IPS-15b (cell line): ENCODE measurements around the gene NEK6.

Experiments
- H3K27me3 ChIP-seq: one replicate; pipeline ENCODE4 v1.6.1; 2013; ENCODE audit warnings: low read length; ENCODE audit not compliant: control insufficient read depth, insufficient read depth
- H3K36me3 ChIP-seq: one replicate; pipeline ENCODE4 v1.6.1; 2013; ENCODE audit warnings: low read length; ENCODE audit not compliant: control insufficient read depth, insufficient read depth
- H3K4me1 ChIP-seq: one replicate; pipeline ENCODE4 v1.6.1; 2013; ENCODE audit warnings: mild to moderate bottlenecking, low read length; ENCODE audit not compliant: control insufficient read depth, insufficient read depth
- H3K4me3 ChIP-seq: one replicate; pipeline ENCODE4 v1.5.1; 2013; ENCODE audit warnings: low read depth, low read length
- H3K9ac ChIP-seq: one replicate; pipeline ENCODE4 v1.6.1; 2013; ENCODE audit warnings: low read depth, mild to moderate bottlenecking, low read length
- H3K9me3 ChIP-seq: one replicate; pipeline ENCODE4 v1.6.1; 2013; ENCODE audit warnings: mild to moderate bottlenecking, low read length; ENCODE audit not compliant: control insufficient read depth, insufficient read depth

NEK6 gene

DNA sequence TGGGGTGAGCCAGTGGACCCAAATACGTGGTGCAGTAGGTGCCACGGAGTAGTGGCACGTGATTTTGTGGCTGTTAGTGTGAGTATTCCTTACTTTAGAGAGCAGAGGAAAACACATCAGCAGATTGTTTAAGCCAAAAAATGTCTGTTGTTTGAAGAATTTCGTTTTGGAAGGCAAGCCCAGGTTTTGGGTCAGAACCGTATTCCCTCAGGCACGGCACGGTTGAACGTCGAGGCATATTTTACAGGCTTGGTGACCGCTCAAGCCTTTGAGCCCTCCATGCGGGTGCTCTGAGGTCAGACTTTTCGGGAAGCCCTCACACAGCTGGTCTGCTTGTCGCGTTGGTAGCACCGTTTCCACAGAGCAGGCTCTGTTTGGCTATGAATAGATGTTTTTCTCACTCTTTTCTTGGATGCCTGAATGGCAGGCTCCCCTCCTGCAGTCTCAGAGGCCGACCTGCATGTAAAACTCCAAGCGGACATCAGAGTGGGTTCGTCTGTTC is 27.2 kb downstream of the NEK6 start:
- Histone ChIP-seq H3K27me3 (no peaks in the 10 kb centered on the region), H3K4me3 (no peak overlapping the region), H3K4me1 (peaks cover 4% of the 10 kb centered on the region), H3K9ac (no peak overlapping the region), H3K36me3 (no peaks in the 10 kb centered on the region), H3K9me3 (no peaks in the 10 kb centered on the region)

DNA sequence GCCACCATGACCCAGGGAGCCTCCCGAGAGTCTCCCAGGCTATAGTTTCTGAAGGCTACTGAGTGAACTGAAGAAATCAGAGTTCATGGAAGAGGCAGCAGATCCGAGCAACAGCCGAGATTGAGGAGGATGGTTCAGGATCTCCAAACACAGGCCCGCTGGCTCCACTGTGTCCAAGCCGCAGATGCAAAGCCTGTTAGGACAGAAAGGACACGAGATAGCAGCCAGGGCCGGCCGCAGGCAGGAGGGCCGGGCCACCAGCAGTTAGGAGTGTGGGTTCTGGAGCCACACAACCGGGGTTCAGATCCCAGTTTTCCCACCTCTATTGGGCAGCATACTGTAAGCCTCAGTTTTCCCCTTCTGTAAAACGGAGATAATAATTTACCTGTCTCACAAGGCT is 27.7 kb downstream of the NEK6 start:
- Histone ChIP-seq H3K27me3 (no peaks in the 10 kb centered on the region), H3K9me3 (no peaks in the 10 kb centered on the region), H3K4me1 (peaks cover 4% of the 10 kb centered on the region), H3K9ac (no peak overlapping the region), H3K4me3 (no peak overlapping the region), H3K36me3 (no peaks in the 10 kb centered on the region)

DNA sequence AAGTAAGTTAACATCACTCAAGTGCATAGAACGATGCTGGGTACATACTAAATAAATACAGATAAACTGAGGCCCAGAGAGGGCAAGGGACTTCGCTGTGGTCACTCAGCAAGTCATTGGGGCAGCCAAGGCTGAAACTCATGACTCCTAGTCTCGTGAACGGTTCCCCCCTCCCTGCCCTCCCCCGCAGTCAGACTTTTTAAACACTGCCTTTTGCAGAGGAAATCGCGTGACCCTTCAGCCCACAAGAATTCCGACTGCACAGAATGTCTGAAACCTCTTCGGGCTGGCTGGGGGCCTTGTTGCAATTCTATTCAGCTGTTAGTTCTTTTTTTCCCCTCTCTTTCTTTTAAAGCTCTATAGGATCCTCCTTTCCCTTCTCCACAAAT is 28.1 kb downstream of the NEK6 start:
- peaks cover 4% of the 10 kb centered on the region for H3K4me1 ChIP-seq
- H3K4me3 ChIP-seq: no peak overlapping the region
- no peak overlapping the region for H3K9ac ChIP-seq
- no peaks in the 10 kb centered on the region for H3K36me3 ChIP-seq
- no peaks in the 10 kb centered on the region for H3K27me3 ChIP-seq
- H3K9me3 ChIP-seq: no peaks in the 10 kb centered on the region

DNA sequence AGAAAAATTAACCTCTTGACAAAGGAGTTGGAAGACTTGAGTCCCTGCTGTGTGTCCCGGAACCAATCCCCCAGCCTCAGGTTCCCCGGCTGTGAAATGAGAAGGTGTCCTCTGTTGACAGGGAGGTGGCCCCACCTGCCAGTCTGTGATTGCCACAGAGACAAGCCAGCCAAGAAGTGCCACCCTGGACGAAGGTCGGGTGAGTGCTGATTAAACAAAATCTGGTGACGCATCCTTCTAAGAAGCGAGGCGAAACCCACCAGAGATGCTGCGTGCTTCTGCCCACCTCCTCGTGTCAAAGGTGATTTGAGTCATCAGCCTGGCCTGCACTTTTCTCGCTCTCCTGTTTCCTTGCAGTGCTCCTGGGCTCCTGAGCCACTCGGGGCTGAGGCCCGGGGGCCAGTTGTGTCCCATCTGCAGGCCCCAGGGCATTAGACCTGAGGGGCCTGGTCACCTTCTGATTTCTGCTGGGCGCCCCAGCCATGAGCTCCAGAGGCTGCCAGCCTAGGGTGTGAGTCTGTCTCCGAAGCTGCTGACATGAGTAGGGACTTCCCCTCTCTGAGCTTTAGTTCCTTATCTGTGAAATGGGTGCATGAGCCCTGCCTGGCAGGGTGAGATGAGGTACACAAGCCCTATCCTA is 28.7 kb downstream of the NEK6 start:
- Histone ChIP-seq H3K4me1 (peaks cover 4% of the 10 kb centered on the region), H3K9ac (no peak overlapping the region), H3K4me3 (no peak overlapping the region)

DNA sequence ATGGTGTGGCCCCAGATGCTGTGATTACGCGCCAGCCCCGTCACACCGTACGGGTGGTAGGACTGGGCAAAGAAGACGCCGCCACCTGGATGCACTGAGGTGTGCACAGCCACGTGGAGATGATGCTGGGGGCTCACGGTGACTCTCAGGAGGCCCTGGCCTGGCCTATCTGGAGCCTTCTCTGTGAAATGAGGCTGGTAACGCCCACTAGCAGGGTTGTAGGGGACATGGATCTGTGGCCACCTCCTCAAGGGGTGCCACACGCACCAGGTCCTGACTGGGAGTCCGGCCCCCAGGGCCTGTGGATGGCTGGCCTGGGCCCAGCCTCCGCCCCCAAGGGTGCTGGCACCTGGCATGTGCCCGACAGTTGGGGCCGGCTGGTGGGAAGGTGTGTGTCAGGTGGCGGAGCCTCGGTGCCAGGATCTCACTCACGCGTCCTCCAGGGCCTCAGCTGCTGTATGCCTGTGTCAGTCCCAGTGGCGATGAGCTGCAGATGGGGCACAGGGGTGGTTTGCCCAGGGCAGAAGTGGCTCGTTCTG is 32.4 kb downstream of the NEK6 start:
- no peak overlapping the region for H3K9ac ChIP-seq
- no peak overlapping the region for H3K4me3 ChIP-seq
- no peaks in the 10 kb centered on the region for H3K36me3 ChIP-seq
- H3K27me3 ChIP-seq: no peaks in the 10 kb centered on the region
- no peaks in the 10 kb centered on the region for H3K9me3 ChIP-seq
- peaks cover 4% of the 10 kb centered on the region for H3K4me1 ChIP-seq

More for the DNA sequence above, 28.7 kb downstream of the NEK6 start:
- Histone ChIP-seq H3K9me3 (no peaks in the 10 kb centered on the region), H3K27me3 (no peaks in the 10 kb centered on the region), H3K36me3 (no peaks in the 10 kb centered on the region)

DNA sequence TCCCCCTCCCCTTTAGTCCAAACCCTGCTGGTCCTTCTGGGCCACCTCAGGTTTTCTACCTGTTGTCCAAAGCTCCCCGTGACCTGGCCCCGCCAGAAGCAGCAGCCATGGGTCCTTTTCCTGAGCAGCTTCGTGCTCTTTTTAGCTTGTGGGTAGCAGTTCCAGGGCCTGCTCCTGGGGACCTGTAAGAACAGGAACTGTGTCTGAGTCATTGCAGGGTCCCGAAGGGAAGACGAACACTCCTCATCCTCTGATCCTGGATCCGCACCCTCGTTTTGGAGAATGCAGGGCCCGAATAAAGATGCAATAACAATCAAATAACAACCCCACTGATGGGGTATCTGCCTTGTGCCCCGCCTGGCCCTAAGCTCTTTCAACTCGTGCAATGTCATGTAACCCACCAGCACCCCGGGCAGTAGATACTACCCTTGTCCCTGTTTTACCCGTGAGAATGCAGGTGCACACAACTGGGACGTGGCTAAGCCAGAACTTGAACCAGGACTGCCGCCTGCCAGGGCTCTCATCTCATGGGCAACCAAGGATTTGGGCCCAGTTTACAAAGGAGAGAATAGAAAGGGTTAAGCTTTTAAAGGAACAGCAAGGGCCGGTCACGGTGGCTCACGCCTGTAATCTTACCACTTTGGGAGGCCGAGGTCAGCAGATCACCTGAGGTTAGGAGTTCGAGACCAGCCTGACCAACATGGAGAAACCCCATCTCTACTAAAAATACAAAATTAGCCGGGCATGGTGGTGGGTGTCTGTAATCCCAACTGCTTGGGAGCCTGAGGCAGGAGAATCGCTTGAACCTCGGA is 33.2 kb downstream of the NEK6 start:
- Histone ChIP-seq H3K9ac (no peak overlapping the region), H3K9me3 (no peaks in the 10 kb centered on the region), H3K27me3 (no peaks in the 10 kb centered on the region), H3K4me3 (no peak overlapping the region), H3K36me3 (no peaks in the 10 kb centered on the region), H3K4me1 (peaks cover under 1% of the 10 kb centered on the region)

DNA sequence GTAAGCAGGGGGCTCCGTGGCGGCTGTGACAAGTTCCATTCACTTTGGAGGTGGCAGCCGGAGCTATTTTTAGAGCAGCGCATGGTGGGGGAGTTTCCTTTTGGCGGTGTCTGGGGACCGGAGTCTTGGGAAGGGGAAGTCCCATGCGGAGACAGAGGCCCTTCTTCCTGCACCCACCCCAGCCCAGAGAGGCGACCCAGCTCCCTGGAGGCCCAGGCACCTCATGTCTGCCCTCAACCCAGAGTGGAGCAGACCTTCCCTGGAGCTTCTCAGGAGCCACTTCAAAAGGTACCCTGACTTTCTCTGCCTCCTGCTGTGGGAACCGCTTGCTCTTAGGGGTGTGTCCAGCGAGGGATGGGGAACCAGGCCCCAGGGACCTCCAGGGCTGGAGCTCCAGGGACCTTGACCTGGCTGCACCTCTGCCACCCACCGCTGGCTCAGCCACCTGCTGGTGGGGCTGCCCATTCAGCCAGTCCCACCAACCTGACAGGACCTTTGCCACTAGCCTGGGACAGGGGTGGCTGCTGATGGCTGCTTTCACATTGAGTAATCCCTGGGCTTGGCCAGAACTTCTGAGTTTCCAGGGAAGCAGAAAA is 34.1 kb downstream of the NEK6 start:
- Histone ChIP-seq H3K4me3 (no peak overlapping the region), H3K4me1 (no peaks in the 10 kb centered on the region), H3K27me3 (no peaks in the 10 kb centered on the region), H3K9me3 (no peaks in the 10 kb centered on the region), H3K9ac (no peak overlapping the region), H3K36me3 (no peaks in the 10 kb centered on the region)

DNA sequence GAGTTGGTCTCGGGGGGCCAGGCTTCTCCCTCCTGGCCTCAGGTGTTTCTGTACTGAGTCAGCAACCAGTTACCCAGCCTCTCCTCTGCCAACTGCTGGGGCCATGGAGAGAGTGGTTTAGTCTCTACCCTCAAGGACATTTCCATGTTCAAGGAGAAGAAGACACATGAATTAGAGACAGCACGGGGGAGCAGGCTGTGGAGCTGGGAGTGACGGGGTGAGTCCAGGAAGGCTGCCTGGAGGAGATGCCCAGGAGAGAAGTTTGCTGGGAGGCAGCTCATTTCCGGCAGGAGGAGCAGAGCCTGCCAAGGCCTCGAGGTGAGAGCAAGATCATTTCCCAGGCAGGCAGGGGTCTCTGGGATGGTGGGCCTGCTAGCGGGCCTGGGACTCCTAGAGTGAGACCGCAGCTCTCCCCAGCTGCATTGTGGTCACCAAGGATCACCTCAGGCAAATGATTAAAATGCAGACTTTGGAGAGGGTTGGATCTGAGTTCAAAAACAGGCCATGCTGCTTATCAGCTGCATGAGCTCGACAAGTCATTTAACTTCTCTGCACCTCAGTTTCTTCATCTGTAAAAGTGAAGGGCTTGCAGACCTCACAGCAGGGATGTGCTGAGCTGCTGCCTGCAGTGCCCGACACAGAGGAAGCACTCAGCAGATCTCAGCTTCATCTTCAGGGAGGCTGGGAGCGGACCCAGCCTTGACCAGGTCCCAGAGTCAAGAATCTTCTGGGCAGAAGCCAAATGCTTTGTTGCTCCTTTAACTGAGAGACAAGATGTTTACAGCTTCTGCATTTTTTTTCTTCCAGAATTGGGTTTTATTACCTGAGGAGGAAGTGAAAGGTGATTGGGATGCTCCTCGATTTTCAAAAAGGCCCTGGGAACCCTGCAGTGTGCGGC is 35.2 kb downstream of the NEK6 start:
- no peak overlapping the region for H3K4me3 ChIP-seq
- H3K9me3 ChIP-seq: no peaks in the 10 kb centered on the region
- H3K36me3 ChIP-seq: no peaks in the 10 kb centered on the region
- H3K9ac ChIP-seq: no peak overlapping the region
- no peaks in the 10 kb centered on the region for H3K4me1 ChIP-seq
- no peaks in the 10 kb centered on the region for H3K27me3 ChIP-seq

DNA sequence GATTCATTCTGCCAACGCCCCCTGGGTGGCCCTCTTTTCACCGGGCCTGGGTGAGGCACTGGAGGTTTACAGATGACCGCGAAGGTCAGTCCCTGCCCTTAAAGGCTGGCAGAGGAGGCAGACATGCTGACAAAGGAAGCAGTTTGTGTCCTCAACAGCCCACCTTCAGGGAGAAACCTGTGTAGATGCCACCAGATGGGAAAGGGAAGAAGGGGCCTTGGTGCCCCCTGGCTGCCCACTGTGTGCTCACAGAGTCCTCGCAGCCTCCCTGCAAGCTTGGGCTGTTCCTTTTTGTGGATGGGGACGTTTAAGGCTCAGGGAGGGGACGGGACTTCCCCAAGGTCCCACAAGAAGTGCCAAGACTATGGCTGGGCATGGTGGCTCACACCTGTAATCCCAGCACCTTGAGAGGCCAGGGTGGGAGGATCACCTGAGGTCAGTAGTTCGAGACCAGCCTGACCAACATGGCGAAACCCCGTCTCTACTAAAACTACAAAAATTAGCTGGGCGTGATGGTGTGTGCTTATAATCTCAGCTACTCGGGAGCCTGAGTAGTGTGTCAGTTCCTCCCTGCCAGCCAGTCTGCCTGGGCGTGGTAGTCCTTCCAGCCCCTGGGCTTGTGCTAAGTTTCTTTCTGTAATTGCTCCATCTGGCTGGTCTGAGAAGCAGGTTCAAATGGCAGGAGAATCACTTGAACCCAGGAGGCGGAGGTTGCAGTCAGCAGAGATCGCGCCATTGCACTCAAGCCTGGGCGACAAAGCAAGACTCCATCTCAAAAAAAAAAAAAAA is 36.2 kb downstream of the NEK6 start:
- H3K4me3 ChIP-seq: no peak overlapping the region
- no peaks in the 10 kb centered on the region for H3K4me1 ChIP-seq
- H3K9me3 ChIP-seq: no peaks in the 10 kb centered on the region
- H3K36me3 ChIP-seq: no peaks in the 10 kb centered on the region
- no peak overlapping the region for H3K9ac ChIP-seq
- H3K27me3 ChIP-seq: no peaks in the 10 kb centered on the region

DNA sequence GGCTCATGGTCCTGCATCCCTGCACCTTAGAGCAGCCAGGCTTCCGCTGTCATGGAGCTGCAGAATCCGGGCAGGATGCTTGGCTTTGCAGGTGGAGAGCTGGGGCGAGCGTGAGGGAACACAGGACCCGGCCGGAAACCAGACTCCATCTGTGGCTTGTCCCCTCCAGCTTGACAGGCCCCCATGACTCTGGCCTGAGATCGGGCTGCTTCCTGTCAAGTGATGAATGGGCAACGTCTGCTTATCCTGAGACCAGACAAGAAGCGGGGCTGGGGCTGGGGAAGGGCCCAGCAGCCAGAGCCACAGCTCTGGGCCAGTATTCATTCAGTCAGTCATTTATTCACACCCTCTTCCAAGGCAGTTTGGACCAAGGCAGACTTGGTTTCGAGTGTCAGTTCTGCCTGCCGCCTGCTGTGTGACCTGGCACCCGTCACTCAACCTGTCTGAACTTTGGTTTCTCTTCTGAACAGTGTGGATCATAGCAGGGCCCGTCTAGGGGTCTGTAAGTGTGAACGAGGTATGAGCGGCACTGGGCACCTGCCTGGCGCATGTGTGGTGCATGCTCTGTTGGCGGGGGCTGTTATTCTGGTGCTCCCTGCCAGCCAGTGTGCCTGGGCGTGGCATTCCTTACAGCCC is 37.5 kb downstream of the NEK6 start:
- Histone ChIP-seq H3K9me3 (no peaks in the 10 kb centered on the region), H3K9ac (no peak overlapping the region), H3K27me3 (no peaks in the 10 kb centered on the region), H3K36me3 (no peaks in the 10 kb centered on the region), H3K4me1 (no peaks in the 10 kb centered on the region), H3K4me3 (no peak overlapping the region)
